HUES6 (cell line): ENCODE results near the gene WDFY4.

ENCODE experiments used
- H3K27ac ChIP-seq: 2 replicates; pipeline ENCODE4 v1.7.0; 2013; ENCODE audit warnings: low read depth, mild to moderate bottlenecking, low read length, inconsistent platforms
- H3K27me3 ChIP-seq: 2 replicates; pipeline ENCODE4 v1.6.1; 2013; ENCODE audit warnings: low read length; ENCODE audit not compliant: control insufficient read depth, insufficient read depth
- H3K36me3 ChIP-seq: 2 replicates; pipeline ENCODE4 v1.6.1; 2013; ENCODE audit warnings: low read length; ENCODE audit not compliant: control insufficient read depth, insufficient read depth
- H3K4me1 ChIP-seq: 2 replicates; pipeline ENCODE4 v1.6.1; 2013; ENCODE audit warnings: low read length; ENCODE audit not compliant: control insufficient read depth, insufficient read depth
- H3K4me3 ChIP-seq: 2 replicates; pipeline ENCODE4 v1.5.1; 2013; ENCODE audit warnings: low read depth, low read length
- H3K9ac ChIP-seq: one replicate; pipeline ENCODE4 v1.6.1; 2013; ENCODE audit warnings: mild to moderate bottlenecking, low read length
- H3K9me3 ChIP-seq: 2 replicates; pipeline ENCODE4 v1.6.1; 2013; ENCODE audit warnings: low read depth, low read length; ENCODE audit not compliant: control insufficient read depth, insufficient read depth

WDFY4 gene

GRCh38 chr10:49029666-49030065 lies 345.0 kb downstream of the WDFY4 start:
- H3K4me1 ChIP-seq, result no peaks in the 10 kb centered on the region
- H3K4me3 ChIP-seq, result no peak overlapping the region
- no peak overlapping the region for H3K27ac ChIP-seq
- H3K27me3 ChIP-seq, result no peaks in the 10 kb centered on the region; the same call in 1 of the 2 replicates
- no peaks in the 10 kb centered on the region for H3K9me3 ChIP-seq
- no peak overlapping the region for H3K9ac ChIP-seq
- H3K36me3 ChIP-seq, result no peaks in the 10 kb centered on the region
